HepG2 (cell line): ENCODE measurements around the gene MFAP4. TPM values are rescaled to one million over a fixed set of nuclear protein-coding genes. Genes with fewer than 3 reads are reported as not detected.

Experiments
- ADNP ChIP-seq: sonication (generic); formaldehyde crosslinking; IDR thresholded peaks from 2 replicates; pipeline ENCODE4 v1.4.0; 2020; ENCODE audit warnings: missing genetic modification reagents
- ARID5B ChIP-seq: IDR thresholded peaks from 2 replicates; pipeline ENCODE4 v1.4.0; 2020; ENCODE audit warnings: mild to moderate bottlenecking, missing genetic modification reagents
- KLF11 ChIP-seq: IDR thresholded peaks from 2 replicates; pipeline ENCODE4 v1.6.1; 2016; ENCODE audit warnings: missing compliant biosample characterization
- MLX ChIP-seq: IDR thresholded peaks from 2 replicates; pipeline ENCODE4 v1.6.1; 2016
- MLXIP ChIP-seq: sonication (generic); formaldehyde crosslinking; IDR thresholded peaks from 2 replicates; pipeline ENCODE4 v1.9.0; 2021; ENCODE audit warnings: missing genetic modification reagents, borderline replicate concordance
- MYNN ChIP-seq: sonication (generic); formaldehyde crosslinking; IDR thresholded peaks from 2 replicates; pipeline ENCODE4 v1.4.0; 2020; ENCODE audit warnings: mild to moderate bottlenecking, low read depth, missing genetic modification reagents
- RAD21 ChIP-seq: fragments of 450-650 bp; formaldehyde crosslinking; IDR thresholded peaks from 2 replicates; pipeline ENCODE4 v1.5.0; 2020; ENCODE audit warnings: mild to moderate bottlenecking
- REPIN1 ChIP-seq: sonication (generic); formaldehyde crosslinking; IDR thresholded peaks from 2 replicates; pipeline ENCODE4 v1.8.0; 2022; ENCODE audit warnings: missing genetic modification reagents, low read depth, mild to moderate bottlenecking, borderline replicate concordance
- REXO4 ChIP-seq: sonication (generic); formaldehyde crosslinking; IDR thresholded peaks from 2 replicates; pipeline ENCODE4 v1.8.0; 2022; ENCODE audit warnings: missing genetic modification reagents, mild to moderate bottlenecking, borderline replicate concordance
- SMYD3 ChIP-seq: sonication (generic); formaldehyde crosslinking; IDR thresholded peaks from 2 replicates; pipeline ENCODE4 v1.8.1; 2023; ENCODE audit warnings: mild to moderate bottlenecking, missing genetic modification reagents
- SNAPC2 ChIP-seq: sonication (generic); formaldehyde crosslinking; IDR thresholded peaks from 2 replicates; pipeline ENCODE4 v1.8.1; 2022; ENCODE audit warnings: mild to moderate bottlenecking, missing genetic modification reagents
- SRF ChIP-seq: IDR thresholded peaks from 2 replicates; pipeline ENCODE4 v1.6.1; 2011; ENCODE audit warnings: mild to moderate bottlenecking, low read depth, low read length, moderate library complexity
- TEAD3 ChIP-seq: optimal IDR thresholded peaks from 2 replicates; pipeline ENCODE3; 2016; ENCODE audit warnings: borderline replicate concordance
- ZNF235 ChIP-seq: sonication (generic); formaldehyde crosslinking; IDR thresholded peaks from 2 replicates; pipeline ENCODE4 v1.8.1; 2023; ENCODE audit warnings: mild to moderate bottlenecking, missing genetic modification reagents, borderline replicate concordance
- ZNF264 ChIP-seq: sonication (generic); formaldehyde crosslinking; IDR thresholded peaks from 2 replicates; pipeline ENCODE4 v1.4.0; 2020; ENCODE audit warnings: missing genetic modification reagents
- ZNF274 ChIP-seq: sonication (generic); formaldehyde crosslinking; IDR thresholded peaks from 2 replicates; pipeline ENCODE4 v1.5.1; 2020; ENCODE audit warnings: mild to moderate bottlenecking, missing genetic modification reagents
- ZNF292 ChIP-seq: sonication (generic); formaldehyde crosslinking; IDR thresholded peaks from 2 replicates; pipeline ENCODE4 v1.8.1; 2022; ENCODE audit warnings: mild to moderate bottlenecking, low read depth, missing genetic modification reagents, borderline replicate concordance
- ZNF33B ChIP-seq: sonication (generic); formaldehyde crosslinking; IDR thresholded peaks from 2 replicates; pipeline ENCODE4 v1.5.1; 2020; ENCODE audit warnings: mild to moderate bottlenecking, missing genetic modification reagents
- ZNF547 ChIP-seq: sonication (generic); formaldehyde crosslinking; IDR thresholded peaks from 2 replicates; pipeline ENCODE4 v1.5.1; 2020; ENCODE audit warnings: mild to moderate bottlenecking, missing genetic modification reagents
- ZNF558 ChIP-seq: sonication (generic); formaldehyde crosslinking; IDR thresholded peaks from 2 replicates; pipeline ENCODE4 v1.9.0; 2022; ENCODE audit warnings: mild to moderate bottlenecking, missing genetic modification reagents, borderline replicate concordance
- ZNF784 ChIP-seq: sonication (generic); formaldehyde crosslinking; IDR thresholded peaks from 2 replicates; pipeline ENCODE4 v1.5.1; 2020; ENCODE audit warnings: missing genetic modification reagents, mild to moderate bottlenecking, borderline replicate concordance
- ZSCAN31 ChIP-seq: sonication (generic); formaldehyde crosslinking; IDR thresholded peaks from 2 replicates; pipeline ENCODE4 v1.5.0; 2020; ENCODE audit warnings: low read depth, mild to moderate bottlenecking, missing genetic modification reagents
- polyA plus RNA-seq, 8 experiments: library from polyadenylated mRNA; depleted of rRNA in 3 of 8; stranded (reverse) in 7 of 8; unstranded in 1 of 8; fragments of >200 nt; fragmentation: Illumina TruSeq in 4 of 8; extraction: Trizol in 4 of 8; gene quantifications; 2 replicates each; pipeline versions ENCODE4 v1.2.1 to v1.2.3, GENCODE V29; 2011 to 2016; ENCODE audit warnings: low read depth in 4 of 8, missing spikeins in 1 of 8, mixed read lengths in 1 of 8; ENCODE audit not compliant: insufficient read depth in 1 of 8
- total RNA-seq, 5 experiments: library from RNA; depleted of rRNA; stranded (reverse); fragments of >200 nt; fragmentation: Illumina TruSeq; extraction: Trizol; gene quantifications; 2 replicates each; pipeline ENCODE4 v1.2.3, GENCODE V29; 2016; ENCODE audit warnings: low read depth in 1 of 5

Gene MFAP4
- total and polyA plus RNA-seq, 2 of the 13 experiments (the other 11 are each of a cell fraction or from before 2014, with no cell fraction given): 0.08 TPM; not detected in 1

GRCh38 chr17:19336938-19337711 lies 49.9 kb downstream of the MFAP4 start (continued):
- TF ChIP-seq MLXIP (CRISPR knock-in tag) (no peak), MLX (peak; percentile 62; the same call in 1 of the 2 replicates), REPIN1 (peak; percentile 93), ZNF274 (peak; percentile 93), SNAPC2 (CRISPR knock-in tag) (peak; percentile 66; the same call in 1 of the 2 replicates), SRF (no peak), ZNF33B (CRISPR knock-in tag) (peak; percentile 87; the same call in 1 of the 2 replicates), ZSCAN31 (CRISPR knock-in tag) (no peak), TEAD3 (no peak), SMYD3 (CRISPR knock-in tag) (peak; percentile 84; the same call in 1 of the 2 replicates), ZNF784 (CRISPR knock-in tag) (peak; percentile 76), ZNF558 (CRISPR knock-in tag) (peak; percentile 63; the same call in 1 of the 2 replicates), ARID5B (CRISPR knock-in tag) (peak; percentile 11; the same call in 1 of the 2 replicates), MYNN (CRISPR knock-in tag) (no peak), RAD21 (CRISPR knock-in tag) (peak; percentile 65; the same call in 1 of the 2 replicates), KLF11 (CRISPR knock-in tag) (no peak), ADNP (no peak), ZNF264 (peak; percentile 70; the same call in 1 of the 2 replicates), ZNF547 (peak; percentile 87; the same call in 1 of the 2 replicates), ZNF235 (CRISPR knock-in tag) (no peak), ZNF292 (CRISPR knock-in tag) (peak; percentile 75; the same call in 1 of the 2 replicates), REXO4 (peak; percentile 24; the same call in 1 of the 2 replicates)
